Keratinocyte (primary cell): ENCODE data around the gene CD207. TPM values are rescaled to one million over a fixed set of nuclear protein-coding genes. Genes with fewer than 3 reads are reported as not detected.

Experiments used
- DNase-seq: peaks from one replicate; pipeline ENCODE4 v3.0.0-alpha.2; 2011; ENCODE audit warnings: low read depth, missing footprints, low spot score
- FAIRE-seq: peaks from 2 replicates; lab custom pipeline; 2011; peaks lifted over from hg19 to GRCh38; lab: Jason Lieb, UNC
- H2AFZ ChIP-seq: 2 replicates; pipeline ENCODE4 v1.6.0; 2012; ENCODE audit warnings: low read length, control low read depth, inconsistent platforms; ENCODE audit not compliant: control insufficient read depth
- H3K27ac ChIP-seq: 2 replicates; pipeline ENCODE4 v1.5.1; 2011; ENCODE audit warnings: low read length; ENCODE audit not compliant: control insufficient read depth, insufficient read depth
- H3K27me3 ChIP-seq: 3 replicates; pipeline ENCODE4 v1.6.0; 2011; ENCODE audit warnings: low read length; ENCODE audit not compliant: control insufficient read depth, insufficient read depth; ENCODE audit errors: extremely low read depth
- H3K36me3 ChIP-seq, 2 experiments: 2 replicates in 1 of 2; 3 replicates in 1 of 2; pipeline ENCODE4 v1.5.1; 2011; ENCODE audit warnings: low read length in 2 of 2, mild to moderate bottlenecking in 1 of 2; ENCODE audit not compliant: control insufficient read depth in 2 of 2, insufficient read depth in 2 of 2; ENCODE audit errors: extremely low read depth in 1 of 2
- H3K4me1 ChIP-seq: 3 replicates; pipeline ENCODE4 v1.5.1; 2011; ENCODE audit warnings: low read length; ENCODE audit not compliant: control insufficient read depth, insufficient read depth; ENCODE audit errors: extremely low read depth
- H3K4me2 ChIP-seq: 3 replicates; pipeline ENCODE4 v1.6.0; 2011; ENCODE audit warnings: low read depth, low read length; ENCODE audit not compliant: control insufficient read depth, insufficient read depth; ENCODE audit errors: extremely low read depth
- H3K4me3 ChIP-seq, 3 experiments: fragments of 200-600 bp in 1 of 3; sonication (generic) in 1 of 3; 2 replicates in 2 of 3; 3 replicates in 1 of 3; pipeline ENCODE4 v1.5.1; 2011 to 2016; ENCODE audit warnings: low read length in 3 of 3, mild to moderate bottlenecking in 3 of 3, control low read depth in 2 of 3, inconsistent platforms in 1 of 3, low read depth in 1 of 3, mixed read lengths in 1 of 3, mixed run types in 1 of 3, moderate library complexity in 1 of 3; ENCODE audit not compliant: control insufficient read depth in 2 of 3, insufficient read depth in 2 of 3; ENCODE audit errors: extremely low read depth in 1 of 3
- H3K79me2 ChIP-seq: 2 replicates; pipeline ENCODE4 v1.6.0; 2012; ENCODE audit warnings: low read length; ENCODE audit not compliant: control insufficient read depth, insufficient read depth
- H3K9ac ChIP-seq: 3 replicates; pipeline ENCODE4 v1.6.0; 2011; ENCODE audit warnings: low read length; ENCODE audit not compliant: control insufficient read depth, insufficient read depth; ENCODE audit errors: extremely low read depth
- H3K9me1 ChIP-seq: 3 replicates; pipeline ENCODE4 v1.6.0; 2011; ENCODE audit warnings: low read length; ENCODE audit not compliant: control insufficient read depth, insufficient read depth; ENCODE audit errors: extremely low read depth
- H3K9me3 ChIP-seq: 2 replicates; pipeline ENCODE4 v1.5.1; 2012; ENCODE audit warnings: low read depth, low read length; ENCODE audit not compliant: control insufficient read depth
- H4K20me1 ChIP-seq: 3 replicates; pipeline ENCODE4 v1.6.0; 2011; ENCODE audit warnings: low read length; ENCODE audit not compliant: control insufficient read depth, insufficient read depth; ENCODE audit errors: extremely low read depth
- CTCF ChIP-seq, 3 experiments: IDR thresholded peaks in 1 of 3; conservative IDR thresholded peaks in 1 of 3; optimal IDR thresholded peaks in 1 of 3; 2 replicates in 2 of 3; 3 replicates in 1 of 3; pipeline versions ENCODE3 to v1.5.1; 2011; ENCODE audit warnings: low read length in 3 of 3, mild to moderate bottlenecking in 3 of 3, moderate library complexity in 2 of 3, control low read depth in 1 of 3, inconsistent platforms in 1 of 3; ENCODE audit not compliant: insufficient read depth in 2 of 3; ENCODE audit errors: extremely low read depth in 1 of 3
- EZH2 ChIP-seq: IDR thresholded peaks from one replicate; pipeline ENCODE4 v1.6.1; 2012; ENCODE audit warnings: inconsistent platforms, mild to moderate bottlenecking, low read length, moderate library complexity
- dilution Hi-C: fragments of 300-500 bp; cut with MboI; formaldehyde crosslinking; loops from one replicate; pipeline ENCODE4 v1.7.0; 2020; ENCODE audit warnings: low sequenced_read_pairs; ENCODE audit not compliant: extremely low pct_ligation_motif_present
- polyA plus RNA-seq, 5 experiments: library from polyadenylated mRNA; depleted of rRNA in 3 of 5; stranded (reverse) in 3 of 5; stranded (forward) in 1 of 5; unstranded in 1 of 5; fragments of >200 nt; gene quantifications; 1 replicate in 1 of 5; 2 replicates in 3 of 5; 3 replicates in 1 of 5; pipeline versions ENCODE4 v1.2.1 to v1.2.3, GENCODE V29; 2011 to 2012; ENCODE audit warnings: missing spikeins in 2 of 5, low read depth in 1 of 5, low replicate concordance in 1 of 5

CD207 gene
- polyA plus RNA-seq, 1 donor (not counting 4 experiments of a cell fraction or from before 2014, with no cell fraction given): not detected

- Histone ChIP-seq H3K36me3 (no peaks in the 10 kb centered on the region), H3K4me2 (no peak overlapping the region), H3K9me3 (no peaks in the 10 kb centered on the region), H3K9me1 (no peaks in the 10 kb centered on the region), H2AFZ (no peak overlapping the region), H3K27me3 (peaks cover 25% of the 10 kb centered on the region), H3K4me3 (no peak overlapping the region), H3K27ac (no peak overlapping the region), H3K79me2 (no peaks in the 10 kb centered on the region), H3K4me1 (peaks cover 4% of the 10 kb centered on the region), H4K20me1 (no peaks in the 10 kb centered on the region), H3K9ac (no peak overlapping the region)
- FAIRE-seq (no peak), DNase-seq (no peak)
- dilution Hi-C loops: no loop called here
- TF ChIP-seq EZH2 (no peak), CTCF (optimal IDR thresholded peaks at IDR 0.05 in 1 of 3, IDR thresholded peaks at IDR 0.05 in 1 of 3, conservative IDR thresholded peaks at IDR 0.05 in 1 of 3; ENCODE audit: extremely low read depth in 1 of 3, insufficient read depth in 2 of 3, low read length in 3 of 3) (no peak)
Measured at GRCh38 chr2:70873541-70873940, 37.9 kb upstream of the CD207 start.

GRCh38 chr2:70871398-70872211, 36.0 kb upstream of the CD207 start:
- H4K20me1 ChIP-seq: no peaks in the 10 kb centered on the region
- no peak overlapping the region for H3K4me3 ChIP-seq
- H3K4me2 ChIP-seq: peak overlapping the region; percentile 35
- H3K79me2 ChIP-seq: no peaks in the 10 kb centered on the region
- peaks cover 4% of the 10 kb centered on the region for H3K4me1 ChIP-seq
- dilution Hi-C loops: no loop called here
- FAIRE-seq (peak; percentile 46), DNase-seq (peak; percentile 28)
- H3K36me3 ChIP-seq: no peaks in the 10 kb centered on the region
- H3K27me3 ChIP-seq: peaks cover 25% of the 10 kb centered on the region
- H3K27ac ChIP-seq: no peak overlapping the region
- no peaks in the 10 kb centered on the region for H3K9me1 ChIP-seq
- no peak overlapping the region for H3K9ac ChIP-seq
- H2AFZ ChIP-seq: no peak overlapping the region
- TF ChIP-seq EZH2 (no peak), CTCF (optimal IDR thresholded peaks at IDR 0.05 in 1 of 3, IDR thresholded peaks at IDR 0.05 in 1 of 3, conservative IDR thresholded peaks at IDR 0.05 in 1 of 3; ENCODE audit: extremely low read depth in 1 of 3, insufficient read depth in 2 of 3, low read length in 3 of 3) (peak; percentile 78 to 96 (median 96))
- H3K9me3 ChIP-seq: no peaks in the 10 kb centered on the region
